Measurements from ENCODE around the gene ZNF428.
"Not testable (repeated sequence)": the region's sequence is repeated elsewhere in the genome, so short reads cannot be mapped to it uniquely, and the experiment has no call there.

ZNF428 gene

DNA sequence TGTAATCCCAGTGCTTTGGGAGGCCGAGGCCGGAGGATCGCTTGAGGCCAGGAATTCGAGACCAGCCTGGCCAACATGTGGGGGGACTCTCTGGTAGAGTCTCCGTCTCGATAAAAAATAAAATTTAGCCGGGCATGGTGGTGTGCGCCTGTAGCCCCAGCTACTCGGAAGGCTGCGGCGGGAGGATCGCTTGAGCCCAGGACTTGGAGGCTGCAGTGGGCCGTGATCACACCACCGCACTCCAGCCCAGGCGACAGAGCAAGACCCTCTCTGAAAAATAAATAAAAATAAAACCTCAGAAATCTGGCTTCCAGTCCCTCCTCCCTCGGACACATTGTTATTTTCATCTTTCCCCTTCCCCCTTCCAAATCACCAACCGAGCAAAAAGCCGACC, 23.8 kb downstream of the ZNF428 start:
- in situ Hi-C loops (cut with HindIII; ENCODE audit: low sequenced_read_pairs), result no loop called here

DNA sequence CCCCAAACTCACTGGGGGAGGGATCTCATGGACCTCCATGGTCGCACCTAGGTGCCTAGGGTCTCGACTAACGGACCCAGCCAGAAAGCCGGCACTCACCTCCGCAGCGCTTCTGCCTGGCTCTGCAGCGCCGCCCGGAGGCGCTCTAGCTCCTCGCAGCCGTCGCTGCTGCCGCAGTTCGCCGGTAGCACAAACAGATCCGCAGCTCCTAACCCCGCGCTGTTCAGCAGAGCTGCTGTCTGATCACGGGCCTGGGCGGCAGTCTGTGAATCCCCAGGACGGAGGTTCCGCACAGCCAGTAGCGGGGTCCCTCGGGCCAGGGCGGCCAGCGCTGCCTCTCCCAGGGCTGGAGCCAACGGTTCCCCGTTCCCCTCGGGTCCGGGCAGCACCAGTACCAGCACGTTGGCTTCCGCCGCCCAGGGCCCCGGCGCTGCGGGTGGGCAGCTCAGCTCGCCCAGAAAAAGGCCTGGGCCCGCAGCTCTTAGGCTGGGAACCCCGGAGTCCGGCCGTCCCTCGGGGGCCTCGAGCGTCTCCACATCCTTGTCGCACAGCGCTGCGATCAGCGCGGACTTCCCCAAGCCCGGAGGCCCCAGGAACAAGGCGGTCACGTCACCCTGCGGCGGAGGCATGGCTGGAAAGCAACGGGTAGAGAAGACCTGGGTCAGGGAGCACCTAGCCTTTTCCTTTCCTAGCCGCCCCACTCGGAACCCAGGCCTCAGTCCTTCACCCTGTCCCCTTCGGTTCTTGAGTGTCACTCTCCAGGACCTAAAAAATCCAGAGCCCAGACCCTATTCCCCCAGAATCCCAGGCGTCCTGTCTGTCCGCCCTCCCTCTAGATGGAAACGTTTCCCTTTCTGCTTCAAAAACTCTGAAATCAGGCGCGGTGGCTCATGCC, 24.5 kb downstream of the ZNF428 start:
- in situ Hi-C loops (cut with HindIII; ENCODE audit: low sequenced_read_pairs), result no loop called here

DNA sequence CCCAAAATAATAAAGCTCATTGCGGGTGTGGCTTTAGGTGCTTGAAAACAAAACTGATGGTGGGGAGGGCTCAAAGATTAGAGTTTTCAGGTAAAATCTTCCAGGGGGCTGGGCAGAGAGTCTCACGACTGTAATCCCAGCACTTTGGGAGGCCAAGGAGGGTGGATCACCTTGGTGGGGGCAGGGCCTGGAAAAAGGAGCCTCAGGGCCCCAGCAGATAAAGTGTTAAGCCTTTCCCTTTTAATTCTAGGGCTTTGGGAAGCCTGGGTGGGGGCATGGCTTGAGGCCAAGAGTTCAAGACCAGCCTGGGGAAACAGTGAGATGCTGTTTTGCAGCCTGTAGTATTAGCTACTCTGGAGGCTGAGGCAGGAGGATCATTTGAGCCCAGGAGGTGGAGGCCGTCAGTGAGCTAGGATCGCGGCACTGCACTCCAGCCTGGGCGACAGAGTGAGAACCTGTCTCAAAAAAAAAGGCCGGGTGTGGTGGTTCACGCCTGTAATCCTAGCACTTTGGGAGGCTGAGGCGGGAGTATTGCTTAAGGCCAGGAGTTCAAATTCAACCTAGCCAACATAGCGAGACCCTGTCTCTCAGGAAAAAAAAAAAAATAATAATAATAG, 25.2 kb downstream of the ZNF428 start:
- in situ Hi-C loops (cut with HindIII; ENCODE audit: low sequenced_read_pairs), result no loop called here

DNA sequence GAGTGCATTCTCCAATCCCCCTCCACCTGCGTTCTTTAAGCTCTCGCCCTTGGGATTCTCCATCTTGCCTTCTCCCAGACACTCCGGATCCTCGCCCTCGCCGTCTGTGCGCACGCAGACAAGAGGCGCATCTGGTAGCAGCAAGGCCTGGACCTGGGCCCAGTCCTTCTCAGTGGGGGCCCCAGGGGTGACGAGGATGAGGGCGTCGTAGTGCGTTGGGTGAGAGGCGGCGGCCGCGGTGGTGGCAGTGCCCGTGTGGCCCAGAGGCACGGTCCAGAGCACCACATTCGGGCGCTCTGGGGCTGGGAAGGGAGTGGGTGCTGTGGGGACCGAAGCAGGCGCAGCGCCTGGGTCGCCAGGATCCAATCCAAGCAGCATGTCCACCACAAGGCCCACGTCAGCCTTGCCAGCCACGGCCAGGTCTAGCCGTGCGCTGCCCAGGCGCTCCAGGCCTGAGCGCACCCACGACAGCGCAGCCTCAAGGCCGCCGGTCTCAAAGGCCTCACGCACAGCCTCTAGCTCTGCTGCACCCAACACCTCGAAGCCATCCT, 26.6 kb downstream of the ZNF428 start:
- in situ Hi-C loops (cut with HindIII; ENCODE audit: low sequenced_read_pairs), result no loop called here

DNA sequence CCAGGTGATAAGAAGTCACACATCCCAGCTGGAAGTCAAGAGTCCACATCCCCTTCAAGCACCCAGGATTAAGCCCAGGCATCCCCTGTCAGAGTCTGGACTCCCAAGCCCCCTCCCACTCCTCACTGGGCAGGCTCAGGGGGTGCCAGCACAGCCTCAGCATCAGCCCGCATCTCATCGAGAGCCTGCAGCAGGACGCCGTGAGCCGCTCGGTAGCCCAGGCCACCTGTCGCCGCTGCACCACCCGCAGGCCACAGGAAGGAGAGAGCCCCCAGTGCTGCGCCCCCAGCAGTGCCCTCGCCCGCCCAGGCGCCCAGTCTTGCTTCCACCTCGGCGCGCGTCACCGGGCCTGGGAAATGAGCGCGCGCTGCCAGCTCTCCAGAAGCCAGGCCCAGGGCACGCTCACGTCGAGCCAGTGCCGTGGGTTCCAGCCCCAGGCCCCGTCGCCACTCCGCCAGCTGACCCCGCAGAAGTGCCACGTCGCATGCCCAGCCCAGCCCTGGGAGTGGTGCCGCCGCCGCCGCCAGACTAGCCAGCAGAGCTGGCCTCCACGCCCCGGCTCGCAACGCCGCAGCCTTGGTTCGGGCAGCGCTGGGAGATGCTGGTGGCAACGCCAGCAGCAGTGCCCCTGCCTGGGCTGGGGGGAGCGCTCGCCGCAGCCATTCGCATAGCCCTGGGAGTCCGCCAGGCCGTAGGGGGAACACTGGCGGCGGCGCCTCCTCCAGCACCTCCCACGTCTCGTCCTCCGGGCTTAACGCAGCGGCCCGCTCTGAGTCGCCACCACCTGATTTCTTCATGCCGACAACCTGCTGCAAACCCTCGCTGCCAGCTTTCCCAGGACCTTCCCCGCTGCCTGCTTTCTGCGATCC, 27.3 kb downstream of the ZNF428 start:
- in situ Hi-C loops (cut with HindIII; ENCODE audit: low sequenced_read_pairs), result no loop called here

DNA sequence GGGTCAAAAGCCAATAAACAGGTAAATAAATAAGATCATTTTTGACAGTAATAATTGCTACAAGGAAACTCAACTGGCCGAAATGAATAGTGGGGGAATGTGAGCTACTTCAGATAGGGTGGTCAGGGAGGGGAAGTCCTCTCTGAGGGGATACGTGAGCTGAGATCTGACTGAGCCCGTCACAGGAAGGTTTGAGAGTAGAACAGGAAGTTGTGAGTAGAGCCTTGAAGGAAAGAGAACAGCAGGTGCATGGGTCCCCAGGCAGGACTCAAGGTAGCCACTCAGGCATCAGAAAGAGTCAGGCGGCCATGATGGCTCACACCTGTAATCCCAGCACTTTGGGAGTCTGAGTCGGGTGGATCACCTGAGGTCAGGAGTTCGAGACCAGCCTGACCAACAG, 29.8 kb downstream of the ZNF428 start:
- in situ Hi-C loops (cut with HindIII; ENCODE audit: low sequenced_read_pairs), result no loop called here

DNA sequence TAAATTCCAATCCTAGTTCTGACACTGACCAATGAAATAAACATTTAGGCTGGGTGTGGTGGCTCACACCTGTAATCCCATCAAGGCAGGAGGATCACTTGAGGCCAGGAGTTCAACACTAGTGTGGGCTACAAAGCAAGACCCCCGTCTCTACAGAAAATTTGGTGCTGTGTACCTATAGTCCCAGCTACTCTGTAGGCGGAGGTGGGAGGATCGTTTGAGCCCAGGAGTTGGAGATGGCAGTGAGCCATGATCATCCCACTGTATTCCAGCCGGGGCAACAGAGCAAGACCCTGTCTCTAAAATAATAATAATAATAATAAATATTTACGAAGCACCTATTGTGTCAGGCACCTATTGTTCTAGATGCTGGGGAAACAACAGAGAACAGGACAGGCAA, 30.2 kb downstream of the ZNF428 start:
- in situ Hi-C loops (cut with HindIII; ENCODE audit: low sequenced_read_pairs), result no loop called here

DNA sequence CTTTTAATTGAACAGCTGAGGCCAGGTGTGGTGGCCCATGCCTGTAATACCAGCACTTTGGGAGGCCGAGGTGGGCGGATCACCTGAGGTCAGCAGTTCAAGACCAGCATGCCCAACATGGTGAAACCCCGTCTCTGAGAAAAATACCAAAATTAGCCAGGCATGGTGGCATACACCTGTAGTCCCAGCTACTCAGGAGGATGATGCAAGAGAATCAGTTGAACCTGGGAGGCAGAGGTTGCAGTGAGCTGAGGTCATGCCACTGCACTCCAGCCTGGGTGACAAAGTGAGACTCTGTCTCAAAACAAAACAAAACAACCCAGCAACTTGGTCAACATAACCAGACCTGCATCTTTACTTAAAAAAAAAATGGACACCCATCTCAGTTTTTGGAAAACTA, 32.4 kb downstream of the ZNF428 start:
- in situ Hi-C loops (cut with HindIII; ENCODE audit: low sequenced_read_pairs), result not testable (repeated sequence)

DNA sequence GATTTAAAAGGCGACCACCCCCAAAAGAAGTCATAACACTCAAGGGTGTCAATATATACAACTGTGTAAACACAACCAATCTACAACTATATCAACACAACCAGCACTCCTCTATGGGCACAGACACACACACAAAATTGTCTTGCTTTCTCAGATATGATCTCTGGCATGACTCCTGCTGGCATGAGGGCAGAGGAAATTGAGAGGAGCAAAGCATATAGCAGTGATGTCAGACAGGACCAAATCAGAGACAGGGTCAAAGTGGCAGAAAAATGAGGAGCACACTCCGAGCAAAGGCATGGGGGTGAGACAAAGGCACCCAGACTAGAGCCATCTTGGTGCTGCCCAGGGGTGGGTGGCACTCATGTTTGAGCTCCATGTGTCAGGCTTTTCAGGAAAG, 33.1 kb downstream of the ZNF428 start:
- in situ Hi-C loops (cut with HindIII; ENCODE audit: low sequenced_read_pairs), result no loop called here

DNA sequence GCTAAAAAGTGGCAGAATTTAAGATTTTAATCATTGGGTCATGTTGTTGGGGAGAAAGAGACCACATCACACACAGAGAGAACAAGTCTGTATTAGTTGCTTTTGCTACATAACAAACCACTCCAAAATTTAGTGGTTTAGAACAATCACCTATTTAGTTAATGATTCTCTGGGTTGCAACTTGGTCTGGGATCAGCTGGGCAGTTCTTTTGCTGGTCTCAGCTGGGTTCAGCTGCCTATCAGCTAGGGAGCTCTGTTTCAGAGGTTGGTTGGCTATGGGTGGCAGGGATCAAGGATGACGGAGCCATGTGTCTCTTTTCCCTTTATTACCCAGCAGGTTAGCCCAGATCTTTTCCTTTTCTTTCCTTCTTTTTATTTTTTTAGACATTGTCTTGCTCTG, 34.9 kb downstream of the ZNF428 start:
- in situ Hi-C loops (cut with HindIII; ENCODE audit: low sequenced_read_pairs), result no loop called here

DNA sequence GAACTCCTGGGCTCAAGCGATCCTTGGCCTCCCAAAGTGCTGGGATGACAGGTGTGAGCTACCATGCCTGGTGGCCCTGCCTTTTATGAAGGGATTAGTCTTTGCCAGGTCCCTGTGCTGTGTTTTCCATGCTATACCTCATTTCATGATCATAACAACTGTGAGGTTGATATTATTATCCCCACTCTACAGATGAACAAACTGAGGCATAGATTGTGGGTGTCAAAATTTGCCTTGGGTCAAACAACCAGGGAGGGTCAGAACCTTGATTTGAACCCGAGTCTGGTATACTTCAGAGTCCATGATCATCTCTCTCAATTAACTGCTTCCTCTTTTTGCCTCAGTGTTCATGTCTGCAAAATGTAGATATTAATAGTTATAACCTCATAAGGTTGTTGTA, 36.9 kb downstream of the ZNF428 start:
- in situ Hi-C loops (cut with HindIII; ENCODE audit: low sequenced_read_pairs), result no loop called here

DNA sequence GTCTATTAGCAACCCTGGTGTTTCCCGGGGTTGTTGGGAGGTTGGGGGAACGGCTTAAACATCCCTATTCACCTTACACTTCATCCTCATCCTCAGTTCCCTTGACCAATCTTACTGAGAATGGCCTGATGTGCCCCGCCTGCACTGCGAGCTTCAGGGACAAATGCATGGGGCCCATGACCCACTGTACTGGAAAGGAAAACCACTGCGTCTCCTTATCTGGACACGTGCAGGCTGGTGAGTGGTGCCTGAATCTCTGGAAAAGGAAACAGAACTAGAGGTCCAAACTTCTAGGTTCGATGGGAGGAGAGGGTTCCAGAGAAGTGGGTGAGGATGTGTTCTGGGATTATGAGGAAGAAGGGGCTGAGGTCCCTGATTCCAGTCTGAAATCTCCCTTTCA, 38.0 kb downstream of the ZNF428 start:
- in situ Hi-C loops (cut with HindIII; ENCODE audit: low sequenced_read_pairs), result no loop called here

DNA sequence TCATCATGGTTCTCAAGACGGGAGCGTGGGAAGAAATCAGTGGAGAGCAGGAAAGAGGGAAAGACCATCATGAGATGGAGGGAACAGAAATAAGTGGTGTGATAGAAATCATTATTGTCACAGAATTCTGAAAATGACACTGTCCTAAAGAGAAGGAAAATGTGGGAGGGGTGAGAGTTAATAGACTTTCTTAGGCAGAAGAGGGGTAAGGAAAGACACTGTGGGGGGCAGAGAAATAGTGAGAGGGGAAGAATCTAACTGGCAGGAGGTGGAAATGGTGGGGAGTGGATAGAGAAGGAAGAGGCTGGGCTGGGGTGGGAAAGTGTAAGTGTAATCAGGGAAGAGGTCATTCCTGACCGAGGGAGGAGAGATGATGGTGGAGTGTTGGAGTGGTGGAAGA, 40.6 kb downstream of the ZNF428 start:
- in situ Hi-C loops (cut with HindIII; ENCODE audit: low sequenced_read_pairs), result loop anchor here (5.0 kb wide), 1 partner anchor 41 kb away; no protein-coding TSS in a partner anchor

DNA sequence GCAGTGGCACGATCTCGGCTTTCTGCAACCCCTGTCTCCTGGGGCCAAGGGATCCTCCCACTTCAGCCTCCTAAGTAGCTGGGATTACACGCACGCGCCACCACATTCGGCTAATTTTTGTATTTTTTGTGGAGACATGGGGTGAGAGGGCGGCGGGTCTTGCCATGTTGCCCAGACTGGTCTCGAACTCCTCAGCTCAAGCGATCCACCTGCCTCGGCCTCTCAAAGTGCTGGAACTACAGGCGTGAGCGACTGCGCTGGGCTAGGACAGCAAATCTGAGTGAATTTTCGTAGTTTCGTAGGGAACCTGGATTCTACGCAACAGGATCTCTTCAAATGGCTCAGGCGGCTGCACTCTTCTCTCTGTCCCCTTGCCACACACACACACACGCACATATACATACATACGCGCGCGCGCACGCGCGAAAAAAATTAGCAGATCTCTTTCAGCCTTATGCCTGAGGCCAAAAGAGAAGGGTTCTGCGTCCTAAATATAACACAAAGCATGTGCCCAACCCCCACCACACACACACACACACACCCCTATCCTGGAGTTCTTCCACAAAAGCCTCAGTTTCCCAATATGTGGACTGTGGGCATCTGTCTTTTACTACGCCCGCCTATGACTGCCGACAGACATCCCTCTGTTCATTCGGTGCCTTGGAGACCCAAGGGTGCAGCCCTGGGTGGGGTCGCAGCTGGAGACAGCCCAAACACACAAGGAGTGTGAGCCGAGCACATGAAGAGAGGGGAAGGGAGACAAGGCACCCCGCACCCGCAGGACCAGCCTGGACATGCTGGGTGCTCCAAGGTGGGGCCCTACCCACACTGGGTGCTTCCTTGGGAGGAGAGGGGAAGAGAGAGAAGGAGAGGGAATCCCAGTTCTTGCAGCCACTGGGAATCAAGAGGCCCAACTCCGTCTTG, 43.2 kb downstream of the ZNF428 start:
- in situ Hi-C loops (cut with HindIII; ENCODE audit: low sequenced_read_pairs), result loop anchor here (5.0 kb wide), 1 partner anchor 39 kb away; no protein-coding TSS in a partner anchor

DNA sequence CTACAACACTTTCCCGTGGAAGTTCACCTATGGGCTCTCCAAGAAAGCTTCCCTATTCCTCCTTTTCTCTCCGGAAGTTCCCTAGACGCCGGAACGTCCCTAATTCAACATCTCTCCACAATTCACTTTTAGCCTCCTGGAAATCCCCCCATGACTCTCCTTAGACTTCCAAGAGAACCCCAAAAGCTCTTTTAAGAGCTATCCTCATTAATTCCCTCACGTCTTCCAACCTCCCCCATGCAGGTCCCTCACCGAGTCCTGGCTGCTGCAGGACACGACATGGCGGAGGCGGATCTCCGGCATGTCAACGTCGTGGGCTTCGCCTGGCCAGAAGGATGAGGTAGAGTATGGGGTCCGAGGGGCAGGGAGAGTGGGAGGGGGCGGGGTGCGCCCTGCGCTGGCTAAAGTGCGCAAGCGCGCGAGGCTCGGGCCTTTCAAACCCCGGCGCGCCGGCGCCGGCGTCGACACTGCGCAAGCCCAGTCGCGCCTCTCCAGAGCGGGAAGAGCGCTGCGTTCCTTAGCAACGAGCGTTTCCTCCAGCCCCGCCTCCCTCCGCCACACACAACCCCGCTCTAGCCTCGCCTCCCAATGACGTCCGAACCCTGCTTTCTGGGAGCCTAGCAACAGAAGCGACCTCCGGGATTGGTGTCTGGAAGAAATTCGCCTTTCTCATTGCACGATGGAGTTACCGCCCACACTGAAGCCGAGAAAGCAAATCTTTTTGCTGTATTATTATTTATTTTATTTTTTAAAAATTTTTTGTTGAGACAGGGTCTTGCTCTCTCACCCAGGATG, 44.1 kb downstream of the ZNF428 start, which contains the start of the genes PINLYP and XRCC1:
TSS of gene PINLYP (plus strand) at position 646 of the 795 bp plus-strand sequence. CDS start 1,391 bp downstream, outside the sequence.
TSS of gene XRCC1 (minus strand) at position 372 of the 795 bp plus-strand sequence. CDS start at position 303, 69 bp downstream.
- in situ Hi-C loops (cut with HindIII; ENCODE audit: low sequenced_read_pairs), result loop anchor here (5.0 kb wide), 1 partner anchor 38 kb away; no protein-coding TSS in a partner anchor

DNA sequence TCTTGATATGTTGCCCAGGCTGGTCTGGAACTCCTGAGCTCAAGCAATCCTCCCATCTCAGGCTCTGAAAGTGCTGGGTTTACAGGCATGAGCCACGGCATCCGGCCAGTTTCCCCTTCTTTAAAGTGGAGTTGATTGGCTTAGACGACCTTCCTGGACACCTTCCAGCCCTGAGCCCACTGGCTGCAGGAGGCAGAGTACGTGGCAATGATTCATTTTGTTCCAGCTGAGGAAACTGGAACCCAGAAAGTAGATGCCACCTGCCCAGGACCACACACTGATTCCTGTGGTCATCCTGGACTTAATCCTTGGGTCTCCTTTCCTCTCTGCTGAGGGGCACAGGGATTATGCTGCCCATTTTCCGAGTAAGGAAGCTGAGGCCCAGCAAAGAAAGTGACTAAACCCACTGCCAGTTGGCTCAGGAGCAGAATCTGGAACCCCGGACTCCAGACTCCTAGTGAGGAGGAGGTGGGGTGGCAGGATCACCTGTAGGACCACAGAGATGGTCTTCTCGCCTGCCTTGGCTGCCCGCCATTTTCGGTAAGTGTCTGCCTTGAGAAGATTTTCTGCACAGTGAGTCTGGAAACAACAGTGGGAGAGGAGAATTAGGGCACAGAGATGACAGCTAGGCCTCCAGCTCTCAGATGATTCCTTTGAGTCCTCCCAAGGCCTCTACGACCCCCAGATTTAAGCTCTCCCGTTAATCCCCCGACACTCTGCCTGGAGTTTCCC, 44.8 kb downstream of the ZNF428 start:
- in situ Hi-C loops (cut with HindIII; ENCODE audit: low sequenced_read_pairs), result loop anchor here (5.0 kb wide), 1 partner anchor 37 kb away; no protein-coding TSS in a partner anchor

DNA sequence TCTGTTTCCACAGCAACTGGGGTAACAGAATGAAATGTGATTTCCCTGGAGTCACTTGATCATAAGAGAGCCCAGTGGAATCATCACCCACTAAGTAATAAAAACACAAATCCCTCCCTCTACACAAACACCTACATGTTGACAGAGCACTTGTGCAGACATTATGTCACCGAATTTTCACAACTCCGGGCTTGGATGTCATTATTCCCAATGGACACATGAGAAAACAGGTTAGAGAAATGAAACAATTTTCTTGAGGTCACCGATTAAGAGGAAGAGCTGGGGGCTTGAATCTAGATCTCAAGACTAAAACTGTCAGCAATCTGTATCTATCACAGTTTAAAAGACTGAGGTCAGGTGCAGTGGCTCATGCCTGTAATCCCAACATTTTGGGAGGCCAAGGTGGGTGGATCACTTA, 47.2 kb downstream of the ZNF428 start:
- in situ Hi-C loops (cut with HindIII; ENCODE audit: low sequenced_read_pairs), result no loop called here

DNA sequence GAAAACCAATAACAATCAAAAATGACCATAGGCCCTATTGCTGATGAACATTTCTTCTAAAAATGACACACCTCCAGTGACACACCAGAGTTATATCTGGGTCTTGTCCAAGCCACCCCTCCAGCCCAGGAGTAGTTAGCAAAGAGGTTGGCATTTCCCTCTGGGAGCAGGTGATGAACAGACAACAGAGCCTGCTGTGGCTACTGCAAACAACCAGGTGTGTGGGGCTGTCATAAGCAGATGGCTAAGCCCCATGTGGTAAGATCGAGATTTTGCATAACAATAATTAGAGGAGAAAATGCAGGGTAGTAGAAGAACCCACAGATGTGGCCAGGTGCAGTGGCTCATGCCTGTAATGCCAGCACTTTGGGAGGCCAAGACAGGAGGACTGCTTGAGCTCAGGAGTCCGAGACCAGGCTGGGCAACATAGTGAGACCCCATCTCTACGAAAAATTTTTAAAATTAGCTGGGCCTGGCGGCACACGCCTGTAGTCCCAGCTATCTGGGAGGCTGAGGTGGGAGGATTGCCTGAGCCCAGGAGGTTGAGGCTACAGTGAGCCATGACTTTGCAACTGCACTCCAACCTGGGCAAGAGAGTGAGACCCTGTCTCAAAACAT, 49.1 kb downstream of the ZNF428 start:
- in situ Hi-C loops (cut with HindIII; ENCODE audit: low sequenced_read_pairs), result no loop called here

All from endothelial cell of hepatic sinusoid (primary cell).